Esophagus squamous epithelium (tissue), 5 donors: Measurements from ENCODE around the gene TIMP2. TPM values are rescaled to one million over a fixed set of nuclear protein-coding genes. Genes with fewer than 3 reads are reported as not detected.

Experiments used
- DNase-seq: peaks from one replicate; lab custom pipeline; 2025; lab: John Stamatoyannopoulos, UW
- H3K27ac ChIP-seq, 4 donors: fragments of 200-600 bp; sonication (generic); one replicate each; pipeline ENCODE4 v1.5.1; 2016 to 2019; ENCODE audit warnings: mild to moderate bottlenecking in 1 of 4
- H3K27me3 ChIP-seq, 4 donors: fragments of 200-600 bp; sonication (generic); 1 replicate in 3 of 4; 2 replicates in 1 of 4; pipeline versions ENCODE4 v1.5.1 to v1.6.0; 2017 to 2021; ENCODE audit warnings: antibody characterized with exemption in 1 of 4
- H3K36me3 ChIP-seq, 3 donors: fragments of 200-600 bp; sonication (generic); one replicate each; pipeline ENCODE4 v1.5.1; 2016 to 2019
- H3K4me1 ChIP-seq, 3 donors: fragments of 200-600 bp; sonication (generic); one replicate each; pipeline ENCODE4 v1.5.1; 2017 to 2019
- H3K4me3 ChIP-seq, 4 donors: fragments of 200-600 bp; sonication (generic); 1 replicate in 3 of 4; 2 replicates in 1 of 4; pipeline ENCODE4 v1.5.1; 2016 to 2019; ENCODE audit warnings: mild to moderate bottlenecking in 2 of 4, moderate library complexity in 1 of 4
- H3K9me3 ChIP-seq, 3 donors: fragments of 200-600 bp; sonication (generic); one replicate each; pipeline ENCODE4 v1.5.1; 2016 to 2019
- CTCF ChIP-seq, 6 experiments: fragments of 450-650 bp in 4 of 6; fragments of 200-600 bp in 2 of 6; sonication (generic) in 2 of 6; IDR thresholded peaks; one replicate each; pipeline ENCODE4 v1.5.1; 2016 to 2019; ENCODE audit warnings: antibody characterized with exemption in 6 of 6, mild to moderate bottlenecking in 4 of 6, moderate library complexity in 4 of 6
- POLR2A ChIP-seq, 4 donors: fragments of 450-650 bp; IDR thresholded peaks; one replicate each; pipeline ENCODE4 v1.6.1; 2017; ENCODE audit warnings: antibody characterized with exemption in 4 of 4, mild to moderate bottlenecking in 4 of 4, moderate library complexity in 3 of 4
- WGBS, 2 donors: methylation state at CpG; one replicate each; pipeline ENCODE4 v1.1.5; 2018; 5-methylcytosine and 5-hydroxymethylcytosine counted together
- intact Hi-C: fragments of 100-400 bp; cut with DNase I; formaldehyde crosslinking; loops from one replicate; pipeline ENCODE4 v1.15.0; 2022
- total RNA-seq, 4 donors: library from RNA; depleted of rRNA; stranded (reverse); fragments of >200 nt; gene quantifications; one replicate each; pipeline ENCODE4 v1.1.0, GENCODE V29; 2016
- donor health status: DM: yes; HTN: yes; CAD: no.

TIMP2 gene
- total RNA-seq, 4 donors from 2014 or later, result 6.1 to 154 (median 28.2) TPM

DNA sequence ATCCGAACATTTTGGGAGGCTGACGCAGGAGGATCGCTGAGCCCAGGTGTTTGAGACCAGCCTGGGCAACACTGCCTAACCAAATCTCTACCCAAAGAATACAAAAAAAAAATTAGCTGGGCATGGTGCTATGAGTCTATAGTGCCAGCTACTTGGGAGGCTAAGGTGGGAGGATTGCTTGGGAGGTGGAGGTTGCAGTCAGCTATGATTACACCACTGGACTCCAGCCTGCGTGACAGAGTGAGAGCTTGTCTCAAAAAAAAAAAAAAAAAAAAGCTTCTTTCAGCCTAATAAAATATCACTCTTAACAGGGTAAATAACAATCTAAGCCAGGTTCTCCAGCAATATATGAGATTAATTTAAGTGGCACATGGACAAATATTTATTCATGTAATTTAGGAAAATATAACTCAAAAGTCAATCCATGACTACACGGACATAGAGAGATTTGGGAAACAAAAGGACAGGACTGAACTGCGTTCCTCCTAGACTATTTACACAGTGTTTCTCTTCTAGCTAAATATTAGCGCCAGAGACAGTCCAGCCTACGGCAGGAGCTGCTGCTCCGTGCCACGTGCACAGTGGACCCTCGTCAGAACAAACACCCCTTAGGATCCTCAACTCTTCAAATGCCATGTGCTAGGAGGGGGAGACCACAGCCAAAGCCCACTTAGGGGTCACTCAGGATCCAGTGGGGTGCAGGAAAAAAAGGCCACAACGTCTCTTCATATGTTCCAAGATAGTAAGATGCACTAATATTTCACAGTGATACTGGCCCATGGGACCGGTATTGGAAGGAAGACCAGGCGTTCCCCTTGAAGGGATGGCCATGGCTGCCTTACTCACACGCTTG lies 93.3 kb downstream of the TIMP2 start:
- Histone ChIP-seq H3K9me3 (no peaks in the 10 kb centered on the region), H3K4me3 (no peak overlapping the region), H3K27ac (peak overlapping the region in 2 of 4 donors; percentile 2 to 15), H3K36me3 (peaks cover 19 to 100% (median 43%) of the 10 kb centered on the region in 3 donors), H3K4me1 (peaks cover 0 to 18% (median 0%) of the 10 kb centered on the region in 3 donors), H3K27me3 (no peaks in the 10 kb centered on the region)
- 69 to 73% methylated on average over 14 to 15 of the region's 15 CpGs for WGBS, 2 donors
- intact Hi-C loops, result no loop called here
- no peak for DNase-seq
- TF ChIP-seq CTCF (IDR thresholded peaks at IDR 0.05) (no peak), POLR2A (IDR thresholded peaks at IDR 0.05) (no peak)

GRCh38 chr17:78829477-78829876 lies 95.7 kb downstream of the TIMP2 start:
- H3K4me3 ChIP-seq, result no peak overlapping the region
- intact Hi-C loops, result no loop called here
- whole genome bisulfite sequencing, 2 donors, result 89 to 97% methylated on average over 6 of the region's 6 CpGs
- H3K36me3 ChIP-seq, result peaks cover 0 to 100% (median 29%) of the 10 kb centered on the region in 3 donors
- peaks cover 0 to 17% (median 0%) of the 10 kb centered on the region in 3 donors for H3K4me1 ChIP-seq
- H3K27ac ChIP-seq, result no peak overlapping the region
- no peaks in the 10 kb centered on the region for H3K27me3 ChIP-seq
- TF ChIP-seq CTCF (IDR thresholded peaks at IDR 0.05) (no peak), POLR2A (IDR thresholded peaks at IDR 0.05) (no peak)
- no peaks in the 10 kb centered on the region for H3K9me3 ChIP-seq
- no peak for DNase-seq

DNA sequence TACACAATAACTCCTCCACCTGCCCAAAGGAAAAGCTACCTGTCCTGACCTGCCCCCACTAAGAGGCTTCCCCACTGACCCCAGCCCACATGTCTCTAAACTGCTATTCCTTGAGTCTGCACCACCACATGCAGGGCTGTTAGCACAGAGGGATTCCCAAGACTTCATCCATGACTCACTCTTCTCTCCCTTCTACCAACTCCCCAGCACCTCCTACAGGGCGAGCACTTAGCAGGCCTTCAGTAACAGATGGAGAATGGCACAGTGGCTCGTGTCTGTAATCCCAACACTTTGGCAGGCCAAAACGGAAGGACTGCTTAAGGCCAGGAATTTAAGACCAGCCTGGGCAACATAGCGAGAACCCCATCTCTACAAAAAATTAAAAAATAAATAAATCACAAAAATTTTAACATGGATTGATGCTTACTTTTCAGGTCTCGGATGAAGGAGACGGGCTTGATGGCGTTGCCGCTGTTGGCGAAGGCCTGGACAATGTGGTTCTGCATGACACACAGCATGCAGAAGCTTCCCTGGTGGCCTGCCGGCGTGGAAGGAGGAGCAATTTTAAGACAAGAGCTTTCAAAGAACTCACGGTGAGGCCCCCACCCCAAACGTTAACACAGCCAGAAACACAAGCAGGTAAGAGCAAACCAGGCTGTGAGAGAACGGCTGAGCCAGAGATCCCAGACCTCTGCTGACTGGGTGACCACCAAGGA lies 96.6 kb downstream of the TIMP2 start:
- TF ChIP-seq POLR2A (IDR thresholded peaks at IDR 0.05), result no peak
- peak in 1 of 6 experiments; percentile 42 for TF ChIP-seq CTCF (IDR thresholded peaks at IDR 0.05)
- Histone ChIP-seq H3K4me1 (peaks cover 0 to 17% (median 0%) of the 10 kb centered on the region in 3 donors), H3K9me3 (no peaks in the 10 kb centered on the region), H3K27me3 (no peaks in the 10 kb centered on the region), H3K36me3 (peaks cover 6 to 100% (median 20%) of the 10 kb centered on the region in 3 donors), H3K4me3 (no peak overlapping the region), H3K27ac (no peak overlapping the region)
- intact Hi-C loops, result no loop called here
- WGBS, 2 donors, result 84 to 89% methylated on average over 13 to 14 of the region's 14 CpGs
- DNase-seq, result no peak

DNA sequence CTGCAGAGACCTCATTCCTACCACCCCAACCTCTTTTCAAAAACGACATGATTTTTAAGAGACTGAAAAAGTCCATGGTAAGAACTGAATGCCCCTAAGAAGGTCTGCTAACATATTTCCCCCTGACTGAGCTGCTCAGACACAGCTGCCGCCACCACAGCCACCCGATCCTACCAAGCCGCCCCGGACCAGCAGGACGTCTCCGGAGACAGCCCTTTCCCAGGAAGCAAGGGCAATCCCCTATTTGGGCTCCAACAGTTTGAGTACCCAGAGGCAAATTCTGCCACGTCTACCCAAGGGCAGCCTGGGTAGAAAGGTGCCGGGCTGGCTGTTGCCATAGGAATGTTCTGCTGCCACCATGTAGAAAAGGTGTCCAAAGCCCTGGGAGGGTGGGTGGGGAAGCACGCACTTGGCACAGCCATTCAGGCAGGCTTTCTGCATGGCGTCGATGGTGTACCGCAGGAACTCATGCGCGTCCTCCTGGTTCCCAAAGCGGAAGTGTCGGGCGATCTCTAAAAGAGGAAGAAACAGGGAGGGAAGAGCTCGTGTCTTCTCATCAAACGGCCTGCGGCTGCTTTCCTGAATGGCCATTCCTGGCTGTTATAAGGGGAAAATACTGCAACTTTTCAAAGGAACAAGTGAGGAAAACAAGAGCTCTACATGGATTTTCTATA lies 98.2 kb downstream of the TIMP2 start:
- Histone ChIP-seq H3K4me1 (peaks cover 0 to 2% (median 0%) of the 10 kb centered on the region in 3 donors), H3K9me3 (no peaks in the 10 kb centered on the region), H3K27ac (peak overlapping the region in 1 of 4 donors; percentile 55), H3K4me3 (no peak overlapping the region), H3K36me3 (peaks cover 14 to 100% (median 28%) of the 10 kb centered on the region in 3 donors), H3K27me3 (no peaks in the 10 kb centered on the region)
- DNase-seq, result no peak
- 85 to 92% methylated on average over 12 to 14 of the region's 21 CpGs for WGBS, 2 donors
- intact Hi-C loops, result no loop called here
- TF ChIP-seq POLR2A (IDR thresholded peaks at IDR 0.05), result no peak
- TF ChIP-seq CTCF (IDR thresholded peaks at IDR 0.05), result no peak
